ENCODE data around the gene LLGL2. TPM values are rescaled to one million over a fixed set of nuclear protein-coding genes. Genes with fewer than 3 reads are reported as not detected.

Gene LLGL2
- total RNA-seq, 6 donors from 2014 or later, result 113 to 256 (median 175) TPM

DNA sequence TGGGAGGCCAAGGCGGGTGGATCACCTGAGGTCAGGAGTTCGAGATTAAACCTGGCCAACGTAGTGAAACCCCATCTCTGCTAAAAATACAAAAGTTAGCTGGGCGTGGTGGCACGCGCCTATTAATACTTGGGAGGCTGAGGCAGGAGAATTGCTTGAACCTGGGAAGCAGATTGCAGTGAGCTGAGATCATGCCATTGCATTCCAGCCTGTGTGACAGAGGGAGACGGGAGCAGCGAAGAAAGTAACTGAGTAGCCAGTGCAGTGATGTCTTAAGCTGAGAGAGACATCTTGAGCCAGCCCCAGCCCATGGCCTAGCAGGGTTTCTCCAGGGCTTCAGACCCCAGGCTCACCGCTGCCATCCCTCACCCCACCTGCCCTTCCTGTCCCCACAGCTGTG, 97.9 kb downstream of the LLGL2 start:
- Histone ChIP-seq H3K9me3 (no peaks in the 10 kb centered on the region), H3K4me3 (no peak overlapping the region), H3K36me3 (peaks cover 6 to 90% (median 61%) of the 10 kb centered on the region in 4 donors), H3K27me3 (no peaks in the 10 kb centered on the region), H3K27ac (no peak overlapping the region), H3K4me1 (no peaks in the 10 kb centered on the region)
- 83 to 85% methylated on average over 8 to 9 of the region's 9 CpGs for WGBS, 2 donors
- no peak for ATAC-seq (ENCODE audit: low FRiP score in 2 of 2)
- TF ChIP-seq POLR2AphosphoS5 (IDR thresholded peaks at IDR 0.05), result no peak
- TF ChIP-seq, protein P1, sequence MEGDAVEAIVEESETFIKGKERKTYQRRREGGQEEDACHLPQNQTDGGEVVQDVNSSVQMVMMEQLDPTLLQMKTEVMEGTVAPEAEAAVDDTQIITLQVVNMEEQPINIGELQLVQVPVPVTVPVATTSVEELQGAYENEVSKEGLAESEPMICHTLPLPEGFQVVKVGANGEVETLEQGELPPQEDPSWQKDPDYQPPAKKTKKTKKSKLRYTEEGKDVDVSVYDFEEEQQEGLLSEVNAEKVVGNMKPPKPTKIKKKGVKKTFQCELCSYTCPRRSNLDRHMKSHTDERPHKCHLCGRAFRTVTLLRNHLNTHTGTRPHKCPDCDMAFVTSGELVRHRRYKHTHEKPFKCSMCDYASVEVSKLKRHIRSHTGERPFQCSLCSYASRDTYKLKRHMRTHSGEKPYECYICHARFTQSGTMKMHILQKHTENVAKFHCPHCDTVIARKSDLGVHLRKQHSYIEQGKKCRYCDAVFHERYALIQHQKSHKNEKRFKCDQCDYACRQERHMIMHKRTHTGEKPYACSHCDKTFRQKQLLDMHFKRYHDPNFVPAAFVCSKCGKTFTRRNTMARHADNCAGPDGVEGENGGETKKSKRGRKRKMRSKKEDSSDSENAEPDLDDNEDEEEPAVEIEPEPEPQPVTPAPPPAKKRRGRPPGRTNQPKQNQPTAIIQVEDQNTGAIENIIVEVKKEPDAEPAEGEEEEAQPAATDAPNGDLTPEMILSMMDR (IDR thresholded peaks at IDR 0.05), result no peak
- TF ChIP-seq EP300 (IDR thresholded peaks at IDR 0.05), result no peak
- no peak for TF ChIP-seq POLR2A (IDR thresholded peaks at IDR 0.05)
- DNase-seq, result no peak

DNA sequence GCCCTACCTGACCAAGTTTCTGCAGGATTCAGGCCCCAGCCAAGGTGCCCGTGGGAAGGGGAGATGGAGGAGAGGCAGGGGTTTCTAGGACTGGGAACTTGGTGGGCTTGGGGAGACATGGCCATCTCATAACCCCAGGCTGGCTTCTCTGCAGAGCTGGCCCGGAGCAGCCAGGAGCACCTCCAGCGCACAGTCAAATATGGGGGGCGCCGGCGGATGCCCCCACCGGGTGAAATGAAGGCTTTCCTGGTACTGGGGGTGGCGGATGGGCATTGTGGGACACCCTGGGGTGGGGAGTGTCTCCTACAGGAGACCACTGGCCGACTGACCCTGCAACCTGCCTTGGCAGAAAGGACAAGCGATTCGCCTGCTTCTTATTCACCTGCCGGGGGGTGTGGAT, 98.5 kb downstream of the LLGL2 start:
- WGBS, 2 donors, result 87 to 90% methylated on average over 11 to 12 of the region's 12 CpGs
- Histone ChIP-seq H3K9me3 (no peaks in the 10 kb centered on the region), H3K36me3 (peaks cover 6 to 89% (median 60%) of the 10 kb centered on the region in 4 donors), H3K27me3 (no peaks in the 10 kb centered on the region), H3K4me1 (no peaks in the 10 kb centered on the region), H3K27ac (no peak overlapping the region), H3K4me3 (no peak overlapping the region)
- no peak for TF ChIP-seq POLR2A (IDR thresholded peaks at IDR 0.05)
- no peak for TF ChIP-seq EP300 (IDR thresholded peaks at IDR 0.05)
- TF ChIP-seq POLR2AphosphoS5 (IDR thresholded peaks at IDR 0.05), result no peak
- TF ChIP-seq, protein P1 (IDR thresholded peaks at IDR 0.05), result no peak
- ATAC-seq (ENCODE audit: low FRiP score in 2 of 2), result no peak
- no peak for DNase-seq

Other genes starting within 250 kb of the LLGL2 start
- gene SLC25A19, start 236.3 kb upstream of the LLGL2 start, total RNA-seq, result 10 to 100 TPM; 21.9 to 37.0 (median 23.9) TPM
- 100 to 1,000 TPM; 103 to 168 (median 151) TPM for gene GRB2, start 120.0 kb upstream of the LLGL2 start, total RNA-seq
- 100 to 1,000 TPM in 2 of 6 donors, 10 to 100 TPM in 4; 62.3 to 320 (median 90.5) TPM for gene TMEM94, start 69.1 kb upstream of the LLGL2 start, total RNA-seq
- 100 to 1,000 TPM in 1 of 6 donors, 10 to 100 TPM in 5; 24.1 to 113 (median 48.5) TPM for gene CASKIN2, start 10.2 kb upstream of the LLGL2 start, total RNA-seq
- 100 to 1,000 TPM in 2 of 6 donors, 10 to 100 TPM in 4; 19.5 to 125 (median 31.3) TPM for gene TSEN54, start 9.2 kb upstream of the LLGL2 start, total RNA-seq
- 100 to 1,000 TPM in 4 of 6 donors, 10 to 100 TPM in 2; 89.8 to 592 (median 183) TPM for gene MYO15B, start 62.1 kb downstream of the LLGL2 start, total RNA-seq
- 1 to 10 TPM; 1.9 to 7.3 (median 3.3) TPM for gene SMIM5, start 107.7 kb downstream of the LLGL2 start, total RNA-seq
- gene RECQL5, start 141.5 kb downstream of the LLGL2 start, total RNA-seq, result 10 to 100 TPM; 11.4 to 97.4 (median 41.4) TPM
- gene SAP30BP, start 141.6 kb downstream of the LLGL2 start, total RNA-seq, result 100 to 1,000 TPM in 1 of 6 donors, 10 to 100 TPM in 5; 64.1 to 125 (median 80.8) TPM
- gene ITGB4, start 195.8 kb downstream of the LLGL2 start, total RNA-seq, result 10 to 100 TPM; 16.8 to 75.2 (median 41.2) TPM
- 10 to 100 TPM; 18.9 to 65.7 (median 40.6) TPM for gene GALK1, start 239.5 kb downstream of the LLGL2 start, total RNA-seq

Measured in upper lobe of left lung (tissue), 6 donors.